KOPT-K1 (cell line): ENCODE measurements around the gene NACAD.

Experiments used
- H3K27ac ChIP-seq: fragments of 200-600 bp; sonication (generic); 2 replicates; pipeline ENCODE4 v1.5.1; 2016; ENCODE audit warnings: antibody characterized with exemption, mild to moderate bottlenecking, low read depth, low read length; ENCODE audit not compliant: poor library complexity, severe bottlenecking
- H3K36me3 ChIP-seq: fragments of 200-600 bp; sonication (generic); 2 replicates; pipeline ENCODE4 v1.5.1; 2017; ENCODE audit warnings: antibody characterized with exemption, mild to moderate bottlenecking, low read length, moderate library complexity; ENCODE audit not compliant: insufficient read depth
- H3K9me3 ChIP-seq: fragments of 200-600 bp; sonication (generic); 2 replicates; pipeline ENCODE4 v1.5.1; 2017; ENCODE audit warnings: antibody characterized with exemption, low read length, mild to moderate bottlenecking; ENCODE audit not compliant: insufficient read depth, poor library complexity, severe bottlenecking

NACAD gene, protein sequence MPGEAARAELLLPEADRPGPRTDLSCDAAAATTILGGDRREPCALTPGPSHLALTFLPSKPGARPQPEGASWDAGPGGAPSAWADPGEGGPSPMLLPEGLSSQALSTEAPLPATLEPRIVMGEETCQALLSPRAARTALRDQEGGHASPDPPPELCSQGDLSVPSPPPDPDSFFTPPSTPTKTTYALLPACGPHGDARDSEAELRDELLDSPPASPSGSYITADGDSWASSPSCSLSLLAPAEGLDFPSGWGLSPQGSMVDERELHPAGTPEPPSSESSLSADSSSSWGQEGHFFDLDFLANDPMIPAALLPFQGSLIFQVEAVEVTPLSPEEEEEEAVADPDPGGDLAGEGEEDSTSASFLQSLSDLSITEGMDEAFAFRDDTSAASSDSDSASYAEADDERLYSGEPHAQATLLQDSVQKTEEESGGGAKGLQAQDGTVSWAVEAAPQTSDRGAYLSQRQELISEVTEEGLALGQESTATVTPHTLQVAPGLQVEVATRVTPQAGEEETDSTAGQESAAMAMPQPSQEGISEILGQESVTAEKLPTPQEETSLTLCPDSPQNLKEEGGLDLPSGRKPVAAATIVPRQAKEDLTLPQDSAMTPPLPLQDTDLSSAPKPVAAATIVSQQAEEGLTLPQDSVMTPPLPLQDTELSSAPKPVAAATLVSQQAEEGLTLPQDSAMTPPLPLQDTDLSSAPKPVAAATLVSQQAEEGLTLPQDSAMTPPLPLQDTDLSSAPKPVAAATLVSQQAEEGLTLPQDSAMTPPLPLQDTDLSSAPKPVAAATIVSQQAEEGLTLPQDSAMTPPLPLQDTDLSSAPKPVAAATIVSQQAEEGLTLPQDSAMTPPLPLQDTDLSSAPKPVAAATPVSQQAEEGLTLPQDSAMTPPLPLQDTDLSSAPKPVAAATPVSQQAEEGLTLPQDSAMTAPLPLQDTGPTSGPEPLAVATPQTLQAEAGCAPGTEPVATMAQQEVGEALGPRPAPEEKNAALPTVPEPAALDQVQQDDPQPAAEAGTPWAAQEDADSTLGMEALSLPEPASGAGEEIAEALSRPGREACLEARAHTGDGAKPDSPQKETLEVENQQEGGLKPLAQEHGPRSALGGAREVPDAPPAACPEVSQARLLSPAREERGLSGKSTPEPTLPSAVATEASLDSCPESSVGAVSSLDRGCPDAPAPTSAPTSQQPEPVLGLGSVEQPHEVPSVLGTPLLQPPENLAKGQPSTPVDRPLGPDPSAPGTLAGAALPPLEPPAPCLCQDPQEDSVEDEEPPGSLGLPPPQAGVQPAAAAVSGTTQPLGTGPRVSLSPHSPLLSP (N-terminal part only)

DNA sequence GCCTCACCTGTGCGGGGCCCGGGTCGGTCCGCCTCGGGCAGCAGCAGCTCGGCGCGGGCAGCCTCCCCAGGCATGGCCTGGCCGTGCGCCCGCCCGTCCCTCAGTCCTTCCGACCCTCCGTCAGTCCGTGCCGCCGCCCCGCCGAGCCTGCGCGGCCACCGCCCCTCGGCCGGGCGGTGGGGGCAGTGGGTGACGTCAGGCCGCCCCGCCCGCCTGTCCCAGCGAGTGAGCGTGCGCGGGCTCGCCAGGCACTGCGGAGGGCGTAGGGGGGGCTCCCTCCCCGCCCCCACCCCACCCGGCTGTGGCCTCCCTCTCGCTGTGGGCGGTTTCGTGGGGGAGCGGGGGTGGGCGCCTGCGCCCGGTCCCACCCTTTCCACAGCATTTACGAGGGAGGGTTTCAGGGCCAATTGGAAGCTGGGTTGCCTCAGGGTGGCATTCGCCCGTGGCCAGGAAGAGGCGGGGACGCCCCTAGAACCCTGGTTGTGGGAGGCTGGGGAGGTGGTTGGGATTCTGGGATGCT, at the start of gene NACAD:
NACAD (minus strand) TSS at position 149 of the 520 bp plus-strand sequence; CDS start at position 74, 75 bp downstream.
- H3K9me3 ChIP-seq, result no peaks in the 10 kb centered on the region
- H3K27ac ChIP-seq, result no peak within 1 kb of the TSS
- H3K36me3 ChIP-seq, result no peaks in the 10 kb centered on the region

DNA sequence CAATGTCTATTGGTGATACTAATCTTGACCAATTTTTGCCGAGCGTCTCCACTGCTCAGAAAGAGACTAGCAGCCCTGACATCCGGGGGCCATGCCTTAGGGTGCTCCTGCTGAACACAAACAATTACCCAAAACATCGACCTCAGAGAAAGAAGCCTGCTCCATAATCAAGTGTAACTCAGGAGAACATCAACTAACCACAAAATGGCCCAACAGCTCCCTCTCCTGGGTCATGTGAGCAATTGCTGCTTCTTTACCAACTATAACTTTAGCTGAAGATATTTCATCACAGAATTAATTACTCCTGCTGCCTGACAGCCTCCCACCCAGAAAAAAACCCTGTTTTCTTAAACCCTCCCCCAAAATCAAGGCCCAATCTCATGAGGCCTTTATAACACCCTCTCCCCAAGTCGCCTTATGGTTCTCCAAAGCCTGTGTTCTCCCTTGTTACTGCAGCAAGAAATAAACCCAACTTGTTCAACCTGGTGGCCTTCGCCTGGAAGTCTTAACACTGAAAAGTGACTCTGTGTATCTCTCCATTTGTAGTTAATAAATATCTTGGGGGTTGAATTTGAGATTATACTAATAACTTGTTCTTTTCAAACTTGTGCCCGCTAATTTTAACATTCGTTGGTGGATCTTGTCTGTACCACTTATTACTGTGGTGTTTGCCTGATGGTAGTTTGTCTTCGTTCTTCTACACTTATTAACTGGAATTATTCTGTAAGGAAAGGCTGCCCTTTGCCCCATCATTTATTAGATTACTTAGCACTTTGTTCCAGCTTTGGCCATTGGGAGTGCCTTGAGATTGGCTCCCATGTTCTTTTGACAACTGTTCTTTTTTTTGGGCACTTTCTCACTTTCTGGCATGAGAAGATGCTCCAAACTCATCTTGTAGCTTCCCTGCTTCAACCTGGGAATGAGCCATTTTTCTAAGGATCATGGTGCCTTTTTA, 47.6 kb upstream of the NACAD start:
- Histone ChIP-seq H3K9me3 (no peaks in the 10 kb centered on the region), H3K36me3 (no peaks in the 10 kb centered on the region), H3K27ac (peak overlapping the region; percentile 1)

DNA sequence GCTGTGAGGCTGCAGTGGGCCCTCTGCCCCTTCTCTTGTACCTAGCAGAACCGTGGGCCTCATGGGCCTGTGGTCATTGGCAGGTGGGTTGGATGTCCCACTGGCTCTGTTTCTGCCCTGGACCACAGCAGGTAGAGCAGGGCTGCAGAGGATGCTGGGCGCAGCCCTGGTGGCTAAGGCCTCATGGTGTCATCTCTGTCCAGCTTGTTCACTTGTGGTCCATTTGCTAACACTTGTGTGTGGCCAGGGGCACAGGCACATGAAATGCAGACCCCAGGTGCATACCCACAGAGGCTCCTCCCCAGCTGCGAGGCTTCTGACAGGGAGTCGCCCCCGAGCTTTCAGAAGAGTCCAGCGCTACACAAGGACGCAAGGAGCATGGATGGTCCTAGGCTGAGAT, 45.1 kb upstream of the NACAD start:
- Histone ChIP-seq H3K9me3 (no peaks in the 10 kb centered on the region), H3K27ac (no peak overlapping the region), H3K36me3 (no peaks in the 10 kb centered on the region)

DNA sequence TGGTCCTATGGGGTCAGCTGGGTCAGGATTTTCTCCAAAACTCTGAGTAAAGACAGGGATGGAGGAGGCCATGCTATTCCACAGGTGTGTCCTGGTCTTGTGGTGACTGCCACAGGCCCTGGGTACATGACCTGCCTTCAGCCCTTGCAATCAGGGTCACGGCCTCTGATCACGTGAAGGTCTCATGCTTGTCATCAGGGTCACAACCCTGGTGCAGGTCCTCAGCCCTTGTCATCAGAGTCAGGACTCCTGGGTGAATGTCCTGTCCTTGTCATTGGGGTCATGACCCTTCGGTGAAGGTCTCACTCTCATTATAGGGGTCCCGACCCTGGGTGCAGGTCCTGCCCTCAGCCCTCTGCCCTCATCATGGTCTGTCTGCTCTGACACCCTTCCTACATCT, 44.6 kb upstream of the NACAD start:
- Histone ChIP-seq H3K9me3 (no peaks in the 10 kb centered on the region), H3K36me3 (no peaks in the 10 kb centered on the region), H3K27ac (no peak overlapping the region)

DNA sequence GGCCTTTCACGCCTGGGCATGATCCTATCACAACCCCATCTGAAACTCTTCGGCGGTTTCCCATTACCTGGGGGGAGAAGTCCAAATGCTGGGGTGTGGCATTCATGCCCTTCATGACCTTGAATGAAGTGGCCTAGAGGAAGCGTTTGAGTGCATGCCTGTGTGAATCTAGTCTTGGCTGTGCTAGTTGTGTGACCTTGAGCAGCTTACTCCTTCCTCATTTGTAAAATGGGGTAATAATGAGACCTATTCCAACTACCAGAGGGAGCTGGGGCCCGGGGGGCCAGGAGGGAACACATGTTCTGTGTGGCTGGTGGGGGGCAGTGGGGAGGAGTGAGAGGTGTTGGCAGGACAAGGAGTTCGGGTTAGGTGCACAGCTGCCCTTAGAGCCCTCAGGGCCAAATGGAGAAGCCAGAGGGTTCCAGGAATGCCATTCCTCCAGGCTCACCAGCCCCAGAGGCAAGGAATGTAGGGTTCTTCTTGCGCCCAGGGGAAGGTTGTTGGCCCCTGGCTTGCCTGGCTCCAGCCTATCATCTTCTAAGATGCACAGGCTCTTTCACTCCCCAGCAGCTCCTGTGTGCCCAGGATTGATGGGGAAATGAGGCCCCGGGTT, 44.0 kb upstream of the NACAD start:
- H3K27ac ChIP-seq, result no peak overlapping the region
- H3K9me3 ChIP-seq, result no peaks in the 10 kb centered on the region
- no peaks in the 10 kb centered on the region for H3K36me3 ChIP-seq

DNA sequence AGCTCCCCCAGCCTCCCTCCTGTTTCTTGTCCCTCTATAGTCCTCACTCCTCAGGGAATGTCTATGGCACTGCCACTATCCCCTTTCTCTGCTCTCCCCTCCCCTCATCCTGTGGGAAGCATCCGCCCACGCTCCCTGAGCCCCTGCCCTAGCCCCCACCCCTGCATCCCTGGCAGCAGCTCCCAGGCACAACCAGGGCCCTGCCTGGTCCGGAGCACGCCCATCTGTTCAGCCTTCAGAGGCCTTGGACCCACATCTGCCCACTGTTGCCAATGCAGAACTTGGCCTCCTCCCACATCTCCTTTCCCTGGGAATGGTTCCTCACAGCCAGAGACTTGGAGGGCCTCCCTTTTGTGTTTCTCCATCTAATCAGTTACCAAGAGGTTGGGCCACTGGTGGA, 43.1 kb upstream of the NACAD start:
- Histone ChIP-seq H3K9me3 (no peaks in the 10 kb centered on the region), H3K36me3 (no peaks in the 10 kb centered on the region), H3K27ac (no peak overlapping the region)

DNA sequence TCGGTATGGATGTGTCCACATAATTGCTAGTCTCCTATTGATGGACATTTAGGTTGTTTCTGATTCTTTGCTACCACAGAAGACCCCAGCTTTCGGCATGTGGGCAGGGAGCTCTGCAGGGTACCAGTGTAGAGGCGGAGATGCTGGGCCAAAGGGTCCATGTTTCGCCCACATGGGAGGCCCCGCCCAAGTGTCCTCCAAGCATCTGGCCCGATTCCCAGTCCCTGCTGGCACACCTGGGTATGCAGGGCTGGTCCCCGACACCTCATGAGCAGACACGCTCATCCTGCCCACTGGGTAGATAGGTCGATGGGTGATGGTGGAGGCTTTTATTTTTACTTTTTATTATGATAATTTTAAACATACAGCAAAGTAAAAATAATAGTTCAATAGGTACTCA, 42.1 kb upstream of the NACAD start:
- H3K9me3 ChIP-seq, result no peaks in the 10 kb centered on the region
- H3K27ac ChIP-seq, result no peak overlapping the region

DNA sequence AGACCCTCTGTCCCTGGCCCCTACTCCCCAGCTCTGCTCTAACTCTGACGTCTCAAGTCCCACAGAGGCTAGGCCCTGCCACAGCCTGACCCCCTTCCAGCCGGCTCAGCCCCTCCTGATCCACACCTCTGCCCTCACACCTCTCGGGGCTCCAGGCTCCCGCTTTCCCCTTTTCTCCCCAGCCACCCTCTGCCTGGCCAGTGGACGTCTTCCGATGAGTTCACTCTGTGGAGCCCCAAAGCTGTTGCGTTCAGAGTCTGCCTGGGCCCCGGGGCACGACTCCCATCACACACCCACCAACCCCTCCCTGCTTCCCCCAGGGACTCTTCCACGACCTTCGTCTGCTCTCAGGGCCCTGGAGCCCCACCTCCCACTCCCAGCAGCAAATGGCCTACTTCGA, 41.1 kb upstream of the NACAD start:
- no peak overlapping the region for H3K27ac ChIP-seq
- no peaks in the 10 kb centered on the region for H3K36me3 ChIP-seq
- H3K9me3 ChIP-seq, result no peaks in the 10 kb centered on the region

More for the DNA sequence above, 42.1 kb upstream of the NACAD start:
- no peaks in the 10 kb centered on the region for H3K36me3 ChIP-seq

DNA sequence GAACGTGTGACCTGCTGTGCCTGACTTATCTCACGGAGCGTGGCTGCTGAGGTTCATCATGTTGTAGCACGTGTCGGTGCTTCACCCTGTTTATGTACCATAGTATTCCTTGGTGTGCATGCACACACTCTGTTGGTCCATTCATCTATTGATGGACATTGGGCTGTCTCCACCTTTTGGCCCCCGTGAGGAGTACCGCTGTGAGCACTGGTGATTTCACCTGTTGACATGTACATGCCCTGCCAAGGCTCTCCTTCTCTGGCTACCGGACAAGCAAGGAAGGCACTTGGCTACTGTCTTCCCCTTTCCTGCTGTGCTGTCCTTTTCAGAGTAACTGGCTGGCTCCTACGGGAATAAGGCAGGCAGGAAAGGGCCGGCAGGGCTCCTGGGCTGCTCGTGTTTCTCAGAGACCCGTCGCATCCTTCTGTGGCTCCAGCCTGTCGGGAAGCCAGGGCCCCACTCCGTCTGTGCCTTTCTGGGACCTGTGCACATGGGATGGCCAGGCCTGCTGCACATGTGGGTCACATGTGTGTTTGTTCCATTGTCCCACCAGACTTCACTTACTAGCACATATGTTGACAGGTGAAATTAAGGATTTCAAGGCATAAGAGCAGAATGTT, 40.5 kb upstream of the NACAD start:
- Histone ChIP-seq H3K27ac (no peak overlapping the region), H3K36me3 (no peaks in the 10 kb centered on the region), H3K9me3 (no peaks in the 10 kb centered on the region)

DNA sequence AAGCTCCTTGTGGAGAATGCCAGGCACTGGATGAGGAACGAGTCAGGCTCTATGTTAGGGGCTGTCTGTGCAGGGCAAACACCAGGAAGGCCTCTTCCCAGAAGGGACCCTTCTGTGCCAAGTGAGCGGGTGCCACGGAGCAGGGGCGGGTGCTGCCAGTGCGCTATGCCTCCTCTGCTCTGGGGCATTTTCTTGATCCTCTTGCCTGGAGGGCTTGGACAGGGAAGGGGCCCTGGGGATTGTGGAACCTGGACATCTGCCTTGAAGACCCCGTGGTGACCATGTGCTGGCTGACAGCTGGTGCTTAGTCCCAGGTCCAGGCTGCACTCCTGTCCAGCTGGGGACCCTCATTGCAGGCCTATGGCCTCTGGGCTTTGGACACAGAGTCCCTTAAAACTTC, 38.2 kb upstream of the NACAD start:
- H3K36me3 ChIP-seq, result no peaks in the 10 kb centered on the region
- H3K9me3 ChIP-seq, result no peaks in the 10 kb centered on the region
- no peak overlapping the region for H3K27ac ChIP-seq

DNA sequence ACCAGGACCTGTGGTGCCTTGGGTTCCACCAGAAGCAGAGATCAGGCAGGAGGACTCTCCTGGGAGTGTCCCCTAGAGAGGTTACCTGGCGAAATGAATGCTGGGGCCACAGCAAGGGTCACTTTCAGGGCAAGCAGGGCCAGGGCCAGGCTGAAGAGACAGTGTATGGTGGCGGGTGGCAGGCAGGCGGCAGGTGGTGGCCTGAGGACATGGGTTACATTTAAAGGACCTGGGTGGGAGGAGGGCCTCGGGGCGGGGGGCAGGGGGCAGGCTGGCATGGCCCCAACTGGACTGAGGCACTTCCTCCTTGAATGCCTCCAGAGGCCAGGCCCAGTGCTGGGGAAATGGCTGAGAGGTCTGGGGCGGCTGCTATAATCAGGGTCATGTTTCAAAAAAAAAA, 37.4 kb upstream of the NACAD start:
- Histone ChIP-seq H3K27ac (no peak overlapping the region), H3K36me3 (no peaks in the 10 kb centered on the region), H3K9me3 (no peaks in the 10 kb centered on the region)

DNA sequence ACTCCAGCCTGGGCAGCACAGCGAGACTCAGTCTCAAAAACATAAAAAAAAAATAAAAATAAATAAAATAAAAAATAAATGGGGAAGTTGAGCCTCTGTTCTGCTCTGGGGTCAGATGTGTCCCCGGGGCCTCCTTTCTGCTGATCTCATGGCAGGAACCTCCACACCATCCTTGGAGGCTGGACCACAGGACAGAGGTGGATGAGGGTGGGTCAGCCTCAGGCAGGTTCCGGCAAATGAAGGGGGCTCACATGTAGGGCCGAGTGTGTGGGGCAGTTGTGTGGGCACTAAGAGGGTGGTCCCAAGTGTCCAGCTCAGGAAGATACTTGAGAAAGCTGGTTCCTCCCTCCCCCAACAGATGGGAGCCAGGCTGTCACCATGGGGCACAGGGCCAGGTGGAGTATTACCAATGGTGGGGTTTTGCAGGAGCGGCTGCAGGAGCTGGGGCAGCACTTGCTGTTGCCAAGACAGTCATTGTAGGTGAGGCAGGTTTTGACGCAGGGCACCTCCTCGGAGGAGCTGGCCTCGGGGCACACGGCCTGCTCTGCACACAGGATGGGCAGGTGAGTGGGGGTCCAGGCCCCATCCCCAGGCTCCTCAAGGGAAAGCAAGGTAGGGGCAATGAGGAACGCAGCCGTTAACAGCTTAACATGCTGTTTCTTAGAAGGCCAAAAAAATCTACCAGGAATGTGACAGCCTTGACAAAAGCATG, 36.6 kb upstream of the NACAD start:
- Histone ChIP-seq H3K27ac (no peak overlapping the region), H3K36me3 (no peaks in the 10 kb centered on the region)

More for the DNA sequence above, 36.6 kb upstream of the NACAD start:
- no peaks in the 10 kb centered on the region for H3K9me3 ChIP-seq
